ENCODE results near the gene SGIP1. TPM values are rescaled to one million over a fixed set of nuclear protein-coding genes. Genes with fewer than 3 reads are reported as not detected.

The SGIP1 gene
- total and polyA plus RNA-seq, 2 of the 8 experiments (the other 6 are each of a cell fraction or from before 2014, with no cell fraction given) = 1.4 to 2.1 TPM

DNA sequence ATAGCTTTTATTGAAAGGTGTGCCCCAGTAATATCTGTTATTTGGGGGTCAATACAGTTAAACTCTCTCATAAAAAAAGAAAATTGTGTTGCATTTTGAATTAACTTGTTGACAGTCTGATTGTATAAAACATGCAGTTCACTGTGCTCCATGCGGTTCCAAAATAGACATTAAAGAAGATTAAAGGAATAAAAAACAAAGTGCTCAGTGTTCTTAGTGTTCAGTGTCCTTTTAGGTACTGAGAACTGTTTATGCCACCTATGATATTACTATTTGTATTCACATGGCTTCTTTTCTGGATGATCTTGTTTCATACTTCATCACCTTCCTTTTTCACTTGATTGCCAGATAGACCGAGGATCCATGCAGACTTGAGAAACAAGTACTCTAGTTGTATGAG is 15.3 kb upstream of the SGIP1 start:
- Histone ChIP-seq H3K4ac (replicated peaks; ENCODE audit: insufficient read length, low read depth, low read length) (no peak overlapping the region), H4K91ac (replicated peaks; ENCODE audit: insufficient read length, low read length) (no peak overlapping the region), H2AFZ (ENCODE audit: low read length) (no peak overlapping the region), H2BK5ac (ENCODE audit: low read depth, low read length) (no peak overlapping the region), H3K27me3 (replicated peaks in 1 of 4; ENCODE audit: control insufficient read depth in 3 of 4, extremely low read depth in 1 of 4, insufficient read depth in 3 of 4, low read length in 3 of 4) (no peaks in the 10 kb centered on the region), H3K9ac (replicated peaks in 1 of 4; ENCODE audit: extremely low read depth in 1 of 4, low read depth in 3 of 4, low read length in 3 of 4) (no peak overlapping the region), H2BK15ac (ENCODE audit: low read length) (no peak overlapping the region), H3K56ac (replicated peaks; ENCODE audit: insufficient read length, low read depth, low read length) (no peak overlapping the region), H2AK5ac (ENCODE audit: low read depth, low read length) (no peak overlapping the region), H3K79me2 (ENCODE audit: control insufficient read depth in 1 of 2, insufficient read depth in 2 of 2, low read length in 2 of 2) (no peaks in the 10 kb centered on the region), H4K20me1 (replicated peaks in 1 of 2; ENCODE audit: control insufficient read depth in 1 of 2, insufficient read depth in 2 of 2, low read length in 2 of 2) (no peaks in the 10 kb centered on the region), H3K79me1 (ENCODE audit: low read depth, low read length) (no peaks in the 10 kb centered on the region), H3K18ac (ENCODE audit: extremely low read depth, low read length) (no peak overlapping the region), H4K8ac (ENCODE audit: extremely low read depth, insufficient read depth, low read length) (no peak overlapping the region), H4K5ac (ENCODE audit: insufficient read length, low read depth, low read length) (no peak overlapping the region), H3K23ac (ENCODE audit: insufficient read length) (no peak overlapping the region), H3K36me3 (ENCODE audit: control insufficient read depth in 2 of 4, insufficient read depth in 4 of 4, low read length in 3 of 4) (no peaks in the 10 kb centered on the region), H3K4me2 (ENCODE audit: insufficient read depth in 1 of 2, low read depth in 2 of 2, low read length in 2 of 2) (no peak overlapping the region), H3K23me2 (ENCODE audit: low read depth, low read length) (no peaks in the 10 kb centered on the region), H3K9me3 (ENCODE audit: insufficient read depth in 2 of 2, low read depth in 1 of 2, low read length in 1 of 2) (no peaks in the 10 kb centered on the region; a peak in 1 of 4 replicates), H3K27ac (ENCODE audit: low read depth, low read length) (no peak overlapping the region), H3K4me3 (ENCODE audit: extremely low read depth in 1 of 4, insufficient read depth in 2 of 4, low read depth in 3 of 4, low read length in 4 of 4) (no peak overlapping the region), H2BK12ac (ENCODE audit: low read depth, low read length) (no peak overlapping the region), H3K14ac (ENCODE audit: insufficient read length) (no peak overlapping the region), H3K4me1 (replicated peaks in 1 of 4; ENCODE audit: control insufficient read depth in 3 of 4, insufficient read depth in 4 of 4, low read length in 3 of 4) (no peaks in the 10 kb centered on the region), H2BK20ac (ENCODE audit: low read length) (no peak overlapping the region), H2BK120ac (replicated peaks; ENCODE audit: low read depth, low read length) (no peak overlapping the region)
- ChIA-PET POLR2A (ENCODE audit: partially characterized antibody) (no interaction called here), CTCF (ENCODE audit: partially characterized antibody) (no interaction called here)
- 93% methylated on average over 2 of the region's 2 CpGs; no CpG with 5 or more reads in 1 of the 2 experiments for WGBS, 2 experiments (ENCODE audit: extremely low coverage in 1 of 2, insufficient coverage in 1 of 2, insufficient read length in 1 of 2, insufficient replicate concordance in 2 of 2, low coverage in 1 of 2, low lambda C conversion rate in 2 of 2, missing lambda C conversion rate in 1 of 2)
- no peak for FAIRE-seq
- DNase-seq (ENCODE audit: low read depth in 1 of 2, low spot score in 2 of 2) = no peak
- no peak for TF ChIP-seq BCL11A (IDR thresholded peaks at IDR 0.05; ENCODE audit: low read depth in 2 of 2, low read length in 2 of 2)
- no peak for TF ChIP-seq BACH1 (IDR thresholded peaks at IDR 0.05; ENCODE audit: low read length)
- TF ChIP-seq CHD1 (IDR thresholded peaks at IDR 0.05; ENCODE audit: low read depth, low read length) = no peak
- no peak for TF ChIP-seq NANOG (IDR thresholded peaks at IDR 0.05; ENCODE audit: insufficient read depth, low read depth, low read length, poor library complexity, severe bottlenecking)
